NCI-H345 (cell line): ENCODE data around the gene SRSF12.
"Not testable (repeated sequence)": the region's sequence is repeated elsewhere in the genome, so short reads cannot be mapped to it uniquely, and the experiment has no call there.

ENCODE experiments used
- DNase-seq: peaks from one replicate; lab custom pipeline; 2025; lab: John Stamatoyannopoulos, UW

SRSF12 gene

DNA sequence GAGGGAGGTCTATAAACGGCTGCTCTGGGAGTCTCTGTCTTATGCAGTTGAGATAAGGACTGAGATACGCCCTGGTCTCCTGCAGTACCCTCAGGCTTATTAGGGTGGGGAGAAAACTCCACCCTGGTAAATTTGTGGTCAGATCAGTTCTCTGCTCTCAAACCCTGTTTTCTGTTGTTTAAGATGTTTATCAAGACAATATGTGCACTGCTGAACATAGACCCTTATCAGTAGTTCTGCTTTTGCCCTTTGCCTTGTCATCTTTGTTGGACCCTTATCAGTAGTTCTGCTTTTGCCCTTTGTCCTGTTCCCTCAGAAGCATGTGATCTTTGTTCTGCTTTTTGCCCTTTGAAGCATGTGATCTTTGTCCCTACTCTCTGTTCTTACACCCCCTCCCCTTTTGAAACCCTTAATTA is 10.4 kb upstream of the SRSF12 start:
- not testable (repeated sequence) for DNase-seq

GRCh38 chr6:89122625-89123024 is 4.8 kb upstream of the SRSF12 start:
- DNase-seq, result peak; percentile 31

DNA sequence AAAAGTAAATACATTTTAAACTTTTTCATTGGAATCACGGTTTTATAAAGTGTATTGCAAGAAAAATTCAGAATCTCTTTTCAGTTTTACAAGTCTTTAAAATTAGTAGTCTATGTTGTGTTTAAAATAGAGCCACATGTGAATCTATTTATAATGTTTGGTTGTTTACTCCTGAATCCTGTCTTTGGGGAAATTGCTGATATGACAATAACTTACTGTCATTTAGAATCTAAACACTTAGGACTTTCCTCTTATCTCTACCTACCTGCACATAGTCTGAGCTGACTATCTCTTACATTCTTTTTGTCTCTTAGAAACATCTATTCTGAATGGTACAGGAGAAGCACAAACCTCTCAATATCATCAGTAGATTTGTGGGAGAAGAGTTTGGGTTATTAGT is 4.1 kb upstream of the SRSF12 start:
- no peak for DNase-seq

- no peak for DNase-seq
Measured at GRCh38 chr6:89120371-89120770, 2.5 kb upstream of the SRSF12 start.

GRCh38 chr6:89118931-89119330 is 1.1 kb upstream of the SRSF12 start:
- no peak for DNase-seq

GRCh38 chr6:89116702-89117101 is 1.2 kb downstream of the SRSF12 start:
- DNase-seq, result no peak

GRCh38 chr6:89111933-89112332 is 5.9 kb downstream of the SRSF12 start:
- DNase-seq, result no peak

GRCh38 chr6:89110284-89110683 is 7.6 kb downstream of the SRSF12 start:
- DNase-seq, result no peak

GRCh38 chr6:89100114-89100513 is 17.8 kb downstream of the SRSF12 start:
- DNase-seq, result no peak

DNA sequence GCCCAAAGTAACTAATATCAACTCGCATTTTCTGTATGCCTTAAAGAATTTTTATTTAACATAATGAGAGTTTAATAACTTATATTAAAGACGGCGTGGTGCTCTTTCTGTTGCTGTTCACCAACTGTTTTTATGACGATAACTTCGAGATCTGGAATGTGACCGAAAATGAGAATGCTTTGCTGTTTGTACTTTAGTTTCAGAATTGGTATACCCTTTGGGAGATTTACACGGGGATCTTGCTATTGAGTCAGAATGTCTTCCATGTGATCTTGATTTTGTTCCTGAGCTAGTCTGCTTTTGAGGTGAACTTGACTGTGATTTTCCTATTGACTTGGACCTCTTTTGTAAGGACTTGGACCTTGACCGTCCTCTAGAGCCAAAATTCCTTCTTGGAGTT is 19.4 kb downstream of the SRSF12 start:
- no peak for DNase-seq

- DNase-seq, result no peak
Measured at GRCh38 chr6:89087881-89088280, 30.0 kb downstream of the SRSF12 start.

GRCh38 chr6:89085409-89086205 is 32.3 kb downstream of the SRSF12 start:
- no peak for DNase-seq

- no peak for DNase-seq
Measured at GRCh38 chr6:89084954-89085353, 32.9 kb downstream of the SRSF12 start.

- DNase-seq, result no peak
Measured at GRCh38 chr6:89084542-89084941, 33.3 kb downstream of the SRSF12 start.

DNA sequence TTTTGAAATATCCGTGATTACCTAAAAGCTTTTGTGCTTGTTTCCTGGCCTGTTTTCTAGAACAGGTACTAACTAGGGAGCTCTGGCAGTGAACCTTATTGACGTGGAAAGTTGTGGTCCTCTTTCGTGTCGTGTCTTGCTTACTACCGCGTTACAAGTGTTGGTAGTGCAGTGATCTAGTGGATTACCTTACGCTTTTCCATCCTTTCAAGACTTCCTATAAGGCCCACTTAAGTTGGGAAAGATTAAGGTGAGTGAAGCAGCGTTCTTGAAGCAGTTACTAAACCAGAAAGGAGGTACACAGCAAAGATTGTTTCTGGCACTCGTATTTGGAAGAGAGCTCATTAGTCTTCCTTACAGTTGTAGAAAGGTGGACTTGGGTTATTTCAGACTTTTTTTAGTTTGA is 35.4 kb downstream of the SRSF12 start:
- DNase-seq, result no peak

DNA sequence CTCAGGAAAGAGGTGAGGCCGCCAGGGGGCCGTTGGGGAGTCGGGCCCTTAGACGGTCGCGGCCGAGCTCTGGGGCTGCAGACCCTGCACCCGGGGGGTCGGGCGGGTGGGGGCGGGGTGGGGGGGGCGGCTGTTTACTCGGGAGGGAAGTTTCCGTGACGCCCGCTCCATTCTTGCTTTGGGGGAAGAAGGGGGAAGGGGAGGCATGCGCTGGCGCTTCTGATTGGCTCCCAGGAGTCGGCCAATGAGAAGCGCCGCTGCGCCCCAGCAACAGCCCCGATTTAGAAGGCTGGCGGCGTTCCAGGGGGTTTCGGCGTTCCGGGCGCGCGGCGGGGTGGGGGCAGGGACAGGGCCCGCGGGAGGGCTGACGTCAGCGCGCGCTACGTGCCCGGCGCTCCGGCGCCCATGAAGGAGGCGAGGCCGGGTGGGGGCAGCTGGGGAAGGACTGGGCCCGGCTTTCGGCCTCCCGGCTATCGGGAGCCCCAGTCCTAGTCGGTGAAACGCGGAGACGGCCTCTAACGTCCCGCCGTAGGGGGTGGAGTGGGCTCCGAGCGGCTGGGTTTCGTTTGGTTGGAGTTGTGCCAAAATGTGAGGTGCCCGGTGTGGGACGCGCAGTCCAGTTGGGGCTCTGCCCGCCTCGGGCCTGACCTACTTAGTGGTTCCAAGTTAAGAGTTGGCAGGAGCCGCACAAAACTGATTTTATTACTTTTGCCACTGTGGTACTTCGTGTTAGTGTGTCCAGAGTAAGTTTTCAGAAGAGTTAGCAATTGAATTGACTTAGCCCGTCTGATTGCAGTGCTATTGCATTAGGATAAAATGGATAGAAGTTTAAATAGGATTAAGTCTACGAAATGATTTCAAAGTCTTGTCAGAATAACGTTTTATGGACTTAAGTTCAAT is 36.2 kb downstream of the SRSF12 start:
- peak; percentile 98 for DNase-seq

GRCh38 chr6:89081129-89081422 is 36.8 kb downstream of the SRSF12 start:
- no peak for DNase-seq

DNA sequence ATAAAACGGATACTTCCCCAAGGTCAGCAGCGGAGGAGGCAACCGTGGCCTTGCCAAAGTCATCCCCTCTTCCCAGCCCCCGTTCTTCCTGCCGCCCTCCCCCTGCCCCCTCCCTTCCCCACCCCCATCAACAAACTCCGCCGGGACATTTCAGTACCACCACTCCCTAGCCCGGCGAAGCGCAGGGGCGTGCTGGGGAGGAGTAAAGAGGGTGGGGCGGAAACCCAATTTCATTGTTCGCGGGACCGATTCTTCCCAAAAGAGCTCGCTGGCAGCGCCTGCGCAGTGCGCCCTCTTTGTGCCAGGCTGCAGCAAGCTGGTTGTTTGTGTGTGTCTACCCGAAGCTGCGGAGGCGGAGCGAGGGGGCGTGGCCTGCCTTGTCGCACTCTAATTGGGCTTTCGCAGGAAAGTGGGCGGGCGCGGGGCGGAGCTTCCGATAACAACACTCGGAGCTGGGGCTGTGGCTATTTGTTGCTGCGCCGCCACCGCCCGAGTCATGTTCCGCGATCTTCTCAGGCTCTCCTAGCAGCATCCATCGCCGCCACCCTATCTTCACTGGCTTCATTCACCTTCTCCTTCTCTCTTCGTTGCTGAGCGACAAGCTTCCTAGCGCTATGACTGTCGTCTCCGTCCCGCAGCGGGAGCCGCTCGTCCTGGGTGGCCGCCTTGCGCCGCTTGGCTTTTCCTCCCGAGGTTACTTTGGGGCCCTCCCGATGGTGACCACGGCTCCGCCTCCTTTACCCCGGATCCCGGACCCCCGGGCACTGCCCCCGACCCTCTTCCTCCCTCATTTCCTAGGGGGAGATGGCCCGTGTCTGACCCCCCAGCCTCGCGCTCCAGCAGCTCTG is 37.4 kb downstream of the SRSF12 start, which contains the start of gene PNRC1:
PNRC1 (plus strand) TSS at position 471 of the 848 bp plus-strand sequence; CDS start at position 615, 144 bp downstream.
- DNase-seq, result peak; percentile 100

GRCh38 chr6:89079511-89080234 is 38.2 kb downstream of the SRSF12 start:
- DNase-seq, result peak; percentile 44

DNA sequence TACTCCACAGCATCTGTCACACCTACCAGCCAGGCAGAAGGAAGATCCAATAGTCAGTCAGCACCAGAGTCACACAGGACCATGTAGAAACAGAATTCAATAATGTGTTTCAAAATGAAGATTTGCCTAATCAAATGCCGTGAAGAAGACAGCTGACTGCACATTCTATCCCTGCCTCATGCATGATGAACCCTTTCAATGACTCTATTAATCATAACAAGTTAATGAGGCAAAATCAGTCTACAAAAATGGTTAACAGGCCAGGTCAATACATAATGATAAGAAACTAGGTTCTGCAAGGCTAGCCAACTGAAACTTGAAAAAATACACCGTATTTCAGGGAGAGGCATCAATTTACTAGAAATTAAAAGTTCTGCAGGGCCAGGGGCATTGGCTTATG is 44.0 kb downstream of the SRSF12 start:
- DNase-seq, result no peak

GRCh38 chr6:89073014-89073620 is 44.8 kb downstream of the SRSF12 start:
- DNase-seq, result no peak
